ENCODE data around the gene GRK2. TPM values are rescaled to one million over a fixed set of nuclear protein-coding genes. Genes with fewer than 3 reads are reported as not detected.

The GRK2 gene
- total and polyA plus RNA-seq, 5 experiments from 2014 or later: 16.8 to 354 (median 70.7) TPM

DNA sequence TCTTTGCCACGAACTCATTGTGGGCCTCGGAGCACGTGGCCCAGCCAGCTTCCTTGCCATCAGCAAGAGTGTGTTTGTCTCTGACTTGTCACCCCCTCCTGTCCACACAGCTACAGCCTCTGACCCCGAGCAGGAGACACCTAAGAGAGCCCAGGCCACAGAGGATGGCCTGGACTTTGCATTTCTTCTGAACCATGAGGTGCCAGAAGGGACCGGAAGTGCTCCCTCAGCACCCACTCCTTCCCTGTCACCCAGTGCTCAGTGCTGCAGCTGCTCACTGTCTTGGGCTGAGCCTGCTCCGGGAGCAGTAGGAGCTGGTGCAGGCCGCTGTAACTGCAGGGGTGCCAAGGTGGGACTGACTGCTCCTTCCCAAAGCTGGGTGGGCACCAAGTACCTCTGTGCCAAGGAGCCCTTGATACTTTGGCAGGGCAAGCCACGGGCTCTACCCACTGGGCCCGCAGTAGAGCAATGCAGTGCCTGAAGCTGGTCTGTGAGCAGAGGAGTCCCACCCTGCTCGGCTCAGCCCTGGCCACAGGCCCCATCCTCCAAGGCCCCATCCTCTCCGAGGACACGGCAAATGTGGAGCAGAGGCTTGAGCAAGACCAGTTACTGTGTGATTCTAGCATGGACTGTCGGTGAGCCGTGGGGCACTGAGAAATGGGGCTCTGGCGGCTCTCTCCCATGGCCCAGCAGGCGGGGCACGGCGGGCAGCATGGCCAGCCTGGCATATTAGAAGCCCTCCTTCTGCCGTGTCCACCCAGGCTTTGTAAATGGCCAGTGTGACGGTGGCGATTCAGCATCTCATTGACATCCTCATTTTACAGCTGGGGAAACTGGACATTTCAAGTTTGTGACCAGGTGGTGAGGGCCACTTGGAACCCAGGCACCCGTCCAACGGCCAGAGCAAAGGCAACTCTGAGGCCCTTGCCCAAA is 6.3 kb downstream of the GRK2 start:
- H3K36me3 Mint-ChIP-seq: peaks cover 4 to 42% (median 12%) of the 10 kb centered on the region in 3 donors
- H3K9me3 Mint-ChIP-seq: no peaks in the 10 kb centered on the region
- H3K27me3 Mint-ChIP-seq: no peaks in the 10 kb centered on the region
- peak in 1 of 10 donors; percentile 64 for DNase-seq
- H3K4me3 Mint-ChIP-seq: peak overlapping the region; percentile 92 to 98 (median 96)
- peaks cover 37 to 97% (median 87%) of the 10 kb centered on the region in 4 donors for H3K4me1 Mint-ChIP-seq
- ATAC-seq: no peak
- POLR2A ChIA-PET: interaction anchor here (0.8 to 35.0 kb wide), 12 partner anchors 10 to 1851 kb away, joined by 3 to 2293 read pairs (median 10); partner anchors contain the start of genes AIP, ANKRD13D, POLD4 and PPP1CA
- H3K27ac Mint-ChIP-seq: peak overlapping the region; percentile 95 to 100 (median 97)

DNA sequence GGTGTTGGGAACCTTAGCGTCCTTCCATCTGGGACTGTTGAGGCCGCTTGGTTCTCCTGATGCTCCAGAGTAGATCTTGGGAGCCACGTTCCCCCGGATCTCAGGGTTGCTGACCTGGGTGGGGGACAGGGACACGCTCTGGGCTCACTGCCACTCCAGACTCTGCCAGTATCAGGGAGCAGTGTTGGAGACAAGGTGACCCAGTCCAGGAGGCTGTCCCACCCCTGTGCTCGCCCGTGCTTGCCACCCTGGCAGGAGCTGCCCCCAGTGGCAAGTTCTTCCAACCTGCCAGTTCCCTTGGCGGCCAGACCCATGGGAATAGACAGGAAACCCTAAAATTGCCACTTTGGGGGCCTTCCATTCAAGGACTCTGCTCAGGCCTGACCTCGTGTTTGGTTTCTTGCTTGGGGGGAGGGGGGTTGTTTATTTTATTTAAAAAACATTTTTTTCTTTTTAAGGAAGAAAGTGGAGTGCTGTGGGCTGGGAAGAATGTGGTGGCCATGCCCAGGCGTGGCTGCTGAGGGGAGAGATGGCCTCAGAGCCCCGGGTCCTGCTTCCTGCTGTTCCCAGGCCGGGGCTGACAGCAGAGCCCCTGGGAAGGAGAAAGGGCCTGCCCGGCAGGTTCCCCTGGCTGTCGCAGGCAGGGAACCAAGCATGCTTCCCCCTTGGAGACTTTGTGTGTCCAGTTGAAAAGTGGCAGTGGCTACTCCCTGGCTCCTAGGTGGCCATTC is 7.2 kb downstream of the GRK2 start:
- ATAC-seq: no peak
- Mint-ChIP-seq H3K36me3 (peaks cover 0 to 37% (median 7%) of the 10 kb centered on the region in 3 donors), H3K27ac (peak overlapping the region; percentile 45 to 100 (median 97)), H3K4me1 (peaks cover 36 to 98% (median 87%) of the 10 kb centered on the region in 4 donors), H3K9me3 (no peaks in the 10 kb centered on the region), H3K27me3 (no peaks in the 10 kb centered on the region), H3K4me3 (peak overlapping the region; percentile 92 to 98 (median 96))
- POLR2A ChIA-PET: interaction anchor here (1.8 to 35.0 kb wide), 6 partner anchors 11 to 210 kb away, joined by 7 to 2293 read pairs (median 16); partner anchors contain the start of genes AIP, ANKRD13D, PPP1CA and SSH3
- DNase-seq: peak in 1 of 10 donors; percentile 53

DNA sequence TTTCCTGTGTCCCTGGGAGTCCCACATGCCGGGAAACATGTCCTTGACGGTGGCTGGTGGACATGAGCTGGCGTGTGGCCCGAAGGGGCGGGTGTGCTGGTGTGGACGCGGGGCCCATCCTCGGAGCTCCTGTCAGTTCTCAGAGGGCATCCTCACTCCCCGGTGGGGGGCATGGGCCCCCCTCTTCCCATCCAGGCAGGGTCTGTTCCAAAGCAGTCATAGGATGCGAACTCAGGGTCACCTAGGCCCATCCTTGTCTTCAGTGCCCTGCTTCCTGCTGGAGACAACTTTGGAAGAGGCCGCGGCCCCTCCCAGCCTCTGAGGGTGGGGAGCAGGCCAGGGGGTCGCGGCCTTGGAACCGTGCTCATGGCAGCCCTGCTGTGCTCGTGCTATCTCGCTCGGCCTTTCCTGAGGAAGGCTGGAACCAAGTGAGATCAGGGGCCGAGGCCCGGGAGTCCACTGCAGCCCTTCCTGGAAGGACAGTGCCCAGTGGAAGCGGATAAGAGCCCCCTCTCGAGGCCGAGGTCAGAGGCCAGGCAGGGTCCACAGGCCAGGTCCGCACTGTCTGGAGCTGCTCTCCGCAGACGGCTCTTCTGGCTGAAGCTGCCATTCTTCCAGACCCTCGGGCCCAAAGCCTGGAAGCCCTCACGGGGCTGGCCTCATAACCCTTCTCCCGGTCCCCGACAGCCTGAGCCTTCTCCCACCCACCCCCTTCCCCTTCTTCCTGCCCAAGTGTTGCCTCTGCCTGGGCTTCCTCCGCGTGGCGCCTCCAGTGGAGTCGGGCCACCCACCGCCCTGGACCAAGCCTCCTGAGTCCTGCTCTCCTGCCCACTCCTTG is 8.7 kb downstream of the GRK2 start:
- POLR2A ChIA-PET: interaction anchor here (0.5 to 49.2 kb wide), 6 partner anchors 3 to 285 kb away, joined by 3 to 2293 read pairs (median 4); partner anchors contain the start of genes ANKRD13D, GRK2, PTPRCAP and SSH3
- Mint-ChIP-seq H3K27me3 (no peaks in the 10 kb centered on the region), H3K9me3 (no peaks in the 10 kb centered on the region), H3K4me3 (peak overlapping the region; percentile 68 to 98 (median 88)), H3K4me1 (peaks cover 42 to 99% (median 90%) of the 10 kb centered on the region in 4 donors), H3K36me3 (peaks cover 0 to 47% (median 9%) of the 10 kb centered on the region in 3 donors), H3K27ac (peak overlapping the region; percentile 90 to 100 (median 98))
- no peak for ATAC-seq
- peak in 1 of 10 donors; percentile 57 for DNase-seq

DNA sequence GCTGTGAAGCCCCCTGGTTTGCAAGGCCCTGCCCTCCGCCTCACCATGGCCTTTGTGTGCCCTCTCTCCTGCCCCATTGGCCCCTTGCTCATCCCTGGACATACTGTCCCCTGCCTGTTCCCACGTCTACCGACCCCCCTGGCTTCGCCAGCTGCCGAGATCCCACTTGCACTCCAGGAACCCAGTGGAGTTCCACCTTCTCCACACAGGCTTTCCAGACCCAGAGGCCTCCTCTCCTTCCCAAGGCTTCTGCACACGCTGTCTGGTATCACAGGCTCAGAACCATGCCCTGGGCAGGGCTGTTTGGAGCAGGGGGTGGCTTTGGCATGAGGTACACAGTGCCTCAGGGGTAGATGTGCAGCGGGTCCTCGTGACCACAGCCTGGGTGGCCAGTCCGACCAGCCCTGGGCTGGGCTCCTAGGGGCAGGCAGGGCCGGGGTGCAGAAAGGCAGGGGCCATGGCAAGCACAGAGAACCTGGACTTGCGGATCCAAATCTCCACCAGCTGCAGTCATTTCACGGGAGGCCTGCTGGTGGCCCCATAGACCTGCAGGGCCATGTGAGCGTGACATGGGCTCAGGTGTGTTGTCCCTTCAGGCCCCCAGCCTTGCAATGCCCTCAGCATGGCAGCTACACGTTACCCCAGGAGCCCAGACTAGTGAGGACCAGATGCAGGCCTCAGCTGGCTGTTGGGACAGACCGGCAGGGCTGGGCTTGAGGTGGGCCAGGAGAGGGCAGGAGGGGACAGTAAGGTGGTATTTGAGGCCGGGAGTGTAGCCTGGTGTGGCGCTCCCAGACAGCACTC is 9.5 kb downstream of the GRK2 start:
- Mint-ChIP-seq H3K4me3 (peak overlapping the region; percentile 68 to 98 (median 86)), H3K27ac (peak overlapping the region; percentile 90 to 100 (median 98)), H3K4me1 (peaks cover 36 to 96% (median 88%) of the 10 kb centered on the region in 4 donors), H3K36me3 (peaks cover 0 to 47% (median 7%) of the 10 kb centered on the region in 3 donors), H3K9me3 (no peaks in the 10 kb centered on the region), H3K27me3 (no peaks in the 10 kb centered on the region)
- peak in 5 of 10 donors; percentile 44 to 65 (median 44) for DNase-seq
- peak in 1 of 2 donors; percentile 9 for ATAC-seq
- POLR2A ChIA-PET: interaction anchor here (0.7 to 49.2 kb wide), 6 partner anchors 3 to 162 kb away, joined by 3 to 2293 read pairs (median 4); partner anchors contain the start of genes ANKRD13D, GRK2, PTPRCAP and SSH3

DNA sequence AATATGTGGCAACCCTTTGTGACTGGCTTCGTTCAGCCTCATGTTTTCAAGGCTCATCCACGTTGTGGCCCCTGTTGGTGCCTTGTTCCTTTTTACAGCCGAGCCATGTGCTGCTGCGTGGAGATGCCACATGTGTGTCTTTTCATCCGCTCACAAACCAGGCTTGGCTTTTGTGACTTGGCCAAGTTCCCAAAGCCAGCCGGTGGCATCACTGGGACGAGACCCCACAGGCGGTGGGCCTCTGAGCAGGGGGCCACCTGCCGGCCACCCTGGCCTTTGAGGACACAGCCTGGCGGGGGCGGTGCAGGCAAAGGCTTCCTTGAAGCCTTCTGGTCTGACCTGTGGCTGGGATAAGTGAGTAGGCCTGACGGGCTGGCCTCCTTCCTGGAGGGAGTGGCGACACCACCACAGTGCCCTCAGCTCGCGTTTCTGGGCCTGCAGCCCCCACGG is 10.5 kb downstream of the GRK2 start:
- Mint-ChIP-seq H3K27ac (peak overlapping the region; percentile 90 to 100 (median 98)), H3K4me1 (peaks cover 26 to 86% (median 79%) of the 10 kb centered on the region in 4 donors), H3K27me3 (no peaks in the 10 kb centered on the region), H3K4me3 (peak overlapping the region; percentile 74 to 98 (median 86)), H3K36me3 (peaks cover 0 to 50% (median 7%) of the 10 kb centered on the region in 3 donors), H3K9me3 (no peaks in the 10 kb centered on the region)
- DNase-seq (peak in 3 of 10 donors; percentile 42 to 71 (median 45)), ATAC-seq (peak in 1 of 2 donors; percentile 30)
- POLR2A ChIA-PET: interaction anchor here (1.0 to 49.2 kb wide), 11 partner anchors 2 to 207 kb away, joined by 3 to 2293 read pairs (median 13); partner anchors contain the start of genes AIP, ANKRD13D, GRK2 and POLD4

DNA sequence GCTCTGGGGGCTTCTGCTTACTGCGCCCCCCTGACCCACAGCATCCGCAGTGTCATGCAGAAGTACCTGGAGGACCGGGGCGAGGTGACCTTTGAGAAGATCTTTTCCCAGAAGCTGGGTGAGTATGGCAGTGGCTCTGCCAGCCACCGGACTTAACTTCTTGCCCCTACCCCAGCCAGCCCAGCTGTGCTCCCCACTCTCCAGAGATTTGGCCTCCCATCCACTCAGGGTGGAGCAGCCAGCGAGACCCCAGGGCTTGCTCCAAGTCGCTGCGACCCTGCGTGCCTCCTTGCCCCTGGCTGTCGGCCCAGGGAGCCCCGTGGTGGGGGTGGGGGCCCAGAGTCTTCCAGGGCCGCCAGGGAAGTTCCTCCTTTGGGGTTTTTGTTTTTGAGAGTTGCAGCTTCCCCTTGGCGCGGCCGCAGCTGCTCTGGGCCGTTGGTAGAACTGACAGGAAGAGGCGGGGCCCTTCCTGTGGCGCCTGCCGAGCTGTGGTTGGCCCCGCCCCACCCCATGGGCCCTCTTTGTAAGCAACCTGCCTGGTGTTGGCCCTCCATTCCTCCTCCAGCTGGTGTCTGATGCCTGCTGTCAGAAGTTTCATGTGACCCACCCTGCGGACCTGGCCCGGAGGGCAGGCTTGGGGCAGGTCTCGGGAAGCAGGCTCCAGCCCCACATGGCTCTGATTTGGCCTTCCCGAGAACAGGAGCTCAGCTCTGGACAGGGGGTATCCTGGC is 11.1 kb downstream of the GRK2 start:
- POLR2A ChIA-PET: interaction anchor here (0.8 to 49.2 kb wide), 16 partner anchors 1 to 207 kb away, joined by 3 to 2293 read pairs (median 8); partner anchors contain the start of genes AIP, ANKRD13D, GRK2 and POLD4
- peak; percentile 89 to 96 for ATAC-seq
- Mint-ChIP-seq H3K27ac (peak overlapping the region; percentile 90 to 100 (median 98)), H3K4me3 (peak overlapping the region; percentile 74 to 98 (median 86)), H3K27me3 (no peaks in the 10 kb centered on the region), H3K36me3 (peaks cover 0 to 55% (median 10%) of the 10 kb centered on the region in 3 donors), H3K4me1 (peaks cover 28 to 83% (median 78%) of the 10 kb centered on the region in 4 donors), H3K9me3 (no peaks in the 10 kb centered on the region)
- peak; percentile 84 to 95 (median 90) for DNase-seq

DNA sequence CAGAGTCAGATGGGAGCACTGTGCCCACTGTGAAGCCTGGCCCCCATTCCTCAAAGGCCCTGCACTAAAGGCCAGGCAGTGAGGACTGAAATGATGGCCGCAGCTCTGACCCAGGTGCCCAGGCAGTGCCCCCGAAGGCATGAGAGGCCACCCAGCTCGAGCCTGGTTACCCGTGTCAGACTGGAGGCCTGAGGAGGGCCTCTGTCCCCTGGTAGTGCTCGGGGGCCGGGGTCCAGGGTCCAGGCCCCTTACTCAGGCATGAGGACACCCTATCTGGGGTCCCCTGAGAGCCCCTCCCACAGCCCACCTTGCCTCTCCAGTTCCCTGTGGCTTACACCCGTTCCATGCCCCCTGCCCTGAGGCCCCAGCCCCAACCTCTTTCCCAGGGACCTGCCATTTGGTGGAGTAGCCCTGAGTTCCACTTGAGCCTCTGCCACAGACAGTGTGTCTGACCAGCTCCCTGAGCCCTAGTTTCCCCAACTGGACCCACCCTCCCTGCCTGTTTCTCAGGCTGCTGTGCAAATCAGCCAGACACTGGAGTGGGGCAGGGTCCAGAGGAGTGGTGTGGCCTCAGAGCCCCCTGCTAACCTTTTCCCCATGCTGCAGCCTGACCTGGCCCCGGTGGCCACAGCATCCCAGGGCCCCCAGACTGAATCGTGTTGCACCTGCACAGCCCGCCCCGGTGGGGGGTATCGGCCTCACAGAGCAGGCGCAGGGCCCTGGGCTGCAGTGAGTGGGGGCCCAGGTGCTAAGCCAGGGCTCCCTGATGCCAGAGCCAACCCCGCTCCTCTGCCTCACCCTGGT is 12.1 kb downstream of the GRK2 start:
- H3K27me3 Mint-ChIP-seq: no peaks in the 10 kb centered on the region
- POLR2A ChIA-PET: interaction anchor here (0.9 to 49.2 kb wide), 15 partner anchors 0 to 206 kb away, joined by 3 to 2293 read pairs (median 10); partner anchors contain the start of genes AIP, ANKRD13D, GRK2 and POLD4
- peak overlapping the region; percentile 74 to 98 (median 86) for H3K4me3 Mint-ChIP-seq
- ATAC-seq (no peak), DNase-seq (peak in 2 of 10 donors; percentile 5 to 59)
- peaks cover 0 to 63% (median 14%) of the 10 kb centered on the region in 3 donors for H3K36me3 Mint-ChIP-seq
- H3K4me1 Mint-ChIP-seq: peaks cover 30 to 80% (median 74%) of the 10 kb centered on the region in 4 donors
- no peaks in the 10 kb centered on the region for H3K9me3 Mint-ChIP-seq
- peak overlapping the region; percentile 91 to 100 (median 98) for H3K27ac Mint-ChIP-seq

DNA sequence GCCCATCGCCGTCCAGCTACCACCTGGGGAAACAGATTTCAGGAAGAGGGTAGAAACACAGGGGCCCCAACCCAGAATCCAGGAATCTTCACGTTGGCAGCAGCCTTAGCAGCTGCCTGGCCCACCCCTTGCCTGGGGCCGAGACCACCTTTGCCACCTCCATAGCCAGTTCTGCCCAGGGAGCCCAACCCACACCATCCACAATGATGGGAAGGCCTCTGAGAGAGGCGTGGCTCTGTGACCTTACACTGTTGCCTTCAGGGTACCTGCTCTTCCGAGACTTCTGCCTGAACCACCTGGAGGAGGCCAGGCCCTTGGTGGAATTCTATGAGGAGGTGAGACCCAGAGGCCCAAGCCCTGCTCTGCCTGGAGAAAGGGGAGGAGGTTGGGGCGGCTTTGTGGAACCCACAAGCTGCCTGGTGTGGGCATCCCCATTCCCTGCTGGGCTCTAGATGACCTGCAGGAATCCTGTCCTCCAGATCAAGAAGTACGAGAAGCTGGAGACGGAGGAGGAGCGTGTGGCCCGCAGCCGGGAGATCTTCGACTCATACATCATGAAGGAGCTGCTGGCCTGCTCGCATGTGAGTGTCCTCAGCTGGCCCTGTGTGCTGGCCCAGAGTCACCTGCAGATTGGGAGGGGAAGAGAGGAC is 12.8 kb downstream of the GRK2 start:
- Mint-ChIP-seq H3K4me1 (peaks cover 30 to 81% (median 72%) of the 10 kb centered on the region in 4 donors), H3K27me3 (no peaks in the 10 kb centered on the region), H3K27ac (peak overlapping the region; percentile 90 to 100 (median 96)), H3K9me3 (no peaks in the 10 kb centered on the region), H3K36me3 (peaks cover 0 to 66% (median 14%) of the 10 kb centered on the region in 3 donors), H3K4me3 (peak overlapping the region; percentile 12 to 98 (median 50))
- POLR2A ChIA-PET: interaction anchor here (0.6 to 49.2 kb wide), 9 partner anchors 1 to 266 kb away, joined by 3 to 2293 read pairs (median 5); partner anchors contain the start of genes ANKRD13D, GRK2, POLD4 and SSH3
- ATAC-seq (no peak), DNase-seq (peak in 1 of 10 donors; percentile 31)

Measured in naive thymus-derived CD8-positive, alpha-beta T cell (primary cell).